ENCODE results near the gene CELA1. TPM values are rescaled to one million over a fixed set of nuclear protein-coding genes. Genes with fewer than 3 reads are reported as not detected.

CELA1 gene
- total and polyA plus RNA-seq, 2 experiments from 2014 or later: not detected

DNA sequence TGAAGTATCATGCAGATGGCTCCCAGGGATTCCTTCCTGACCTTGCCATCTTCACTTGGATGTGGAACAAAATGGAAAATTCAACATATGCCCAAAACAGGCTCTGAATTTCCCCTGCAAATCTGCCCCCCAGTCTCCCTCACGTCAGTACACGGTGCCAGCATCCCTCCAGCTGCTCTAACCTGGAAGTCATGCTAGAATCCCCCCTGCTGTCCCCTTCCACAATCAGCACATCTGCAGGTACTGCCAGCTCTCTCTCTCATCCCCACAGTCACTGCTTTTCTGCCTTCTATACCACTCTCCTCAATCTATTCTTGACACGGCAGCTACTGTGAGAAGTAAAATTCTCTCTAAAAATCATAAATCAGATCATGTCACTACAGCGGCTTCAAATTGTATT is 23.1 kb upstream of the CELA1 start:
- WGBS, 2 experiments (ENCODE audit: low coverage in 1 of 2, low lambda C conversion rate in 2 of 2, missing lambda C conversion rate in 2 of 2): 87 to 92% methylated on average over 4 of the region's 4 CpGs
- Histone ChIP-seq H3F3A (ENCODE audit: insufficient read depth) (peaks cover 20% of the 10 kb centered on the region), H3K9ac (no peak overlapping the region), H3K4me3 (no peak overlapping the region), H3K9me3 (ENCODE audit: low read depth) (no peaks in the 10 kb centered on the region), H3K79me2 (ENCODE audit: insufficient read depth) (no peaks in the 10 kb centered on the region), H3K9me2 (ENCODE audit: insufficient read depth) (no peaks in the 10 kb centered on the region), H3K4me2 (ENCODE audit: unreplicated experiment) (no peak overlapping the region), H2AFZ (no peak overlapping the region), H3K27me3 (replicated peaks; ENCODE audit: insufficient read depth) (no peaks in the 10 kb centered on the region), H3K4me1 (ENCODE audit: insufficient read depth) (peaks cover 21% of the 10 kb centered on the region), H3K27ac (no peak overlapping the region), H3K36me3 (ENCODE audit: low read depth) (no peaks in the 10 kb centered on the region), H4K20me1 (ENCODE audit: insufficient read depth) (no peaks in the 10 kb centered on the region)
- in situ Hi-C loops (cut with MboI): no loop called here
- TF ChIP-seq EZH2phosphoT487 (IDR thresholded peaks at IDR 0.05; ENCODE audit: insufficient read depth, low read depth) (no peak), EZH2 (IDR thresholded peaks at IDR 0.05; ENCODE audit: insufficient read depth, poor library complexity, severe bottlenecking) (no peak)
- no peak for DNase-seq

DNA sequence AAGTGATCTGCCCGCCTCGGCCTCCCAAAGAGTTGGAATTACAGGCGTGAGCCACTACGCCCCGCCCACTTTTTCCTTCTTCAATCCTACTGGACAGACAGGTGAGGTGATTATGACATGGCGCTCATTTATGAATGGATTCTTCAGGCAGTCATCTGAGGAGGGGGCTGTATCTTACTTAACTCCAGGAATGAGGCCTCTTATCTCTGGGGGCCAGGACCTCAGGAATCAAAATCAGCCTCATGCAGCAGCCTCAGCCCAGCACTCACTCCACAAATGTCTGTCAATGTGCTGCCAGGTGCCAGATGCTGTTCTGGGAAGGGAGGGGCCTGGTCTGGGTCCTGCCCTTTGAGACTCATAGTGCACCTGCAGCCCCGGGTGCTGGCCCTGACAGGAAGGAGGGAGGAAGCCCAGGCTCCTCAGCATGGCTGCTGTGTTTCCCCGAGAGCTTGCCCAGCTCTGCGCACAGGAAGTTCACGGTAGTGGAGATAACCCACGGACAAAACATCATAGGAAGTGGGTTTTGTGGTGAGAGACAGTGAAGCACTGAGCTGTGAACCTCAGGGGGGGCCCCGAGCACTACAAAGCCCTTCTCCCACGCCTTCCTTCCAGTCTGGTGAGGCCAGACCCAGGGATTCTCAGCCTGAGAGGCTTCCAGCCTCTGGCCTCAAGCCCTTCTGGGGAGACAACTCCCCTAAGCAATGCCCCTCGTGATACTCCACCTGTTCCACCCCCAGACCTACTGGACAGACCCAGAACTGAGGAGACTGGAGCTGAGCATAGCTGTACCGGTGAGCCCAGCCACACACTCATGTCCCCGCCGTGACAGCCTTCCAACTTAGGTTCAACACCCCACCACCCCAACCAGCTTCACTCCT is 22.4 kb upstream of the CELA1 start:
- Histone ChIP-seq H3K36me3 (ENCODE audit: low read depth) (no peaks in the 10 kb centered on the region), H3K9me2 (ENCODE audit: insufficient read depth) (no peaks in the 10 kb centered on the region), H3K4me1 (ENCODE audit: insufficient read depth) (peaks cover 17% of the 10 kb centered on the region), H4K20me1 (ENCODE audit: insufficient read depth) (no peaks in the 10 kb centered on the region), H3K79me2 (ENCODE audit: insufficient read depth) (no peaks in the 10 kb centered on the region), H3K4me2 (ENCODE audit: unreplicated experiment) (no peak overlapping the region), H3K27ac (no peak overlapping the region), H3K27me3 (replicated peaks; ENCODE audit: insufficient read depth) (no peaks in the 10 kb centered on the region), H3F3A (ENCODE audit: insufficient read depth) (peaks cover 16% of the 10 kb centered on the region), H3K9ac (no peak overlapping the region), H3K9me3 (ENCODE audit: low read depth) (no peaks in the 10 kb centered on the region), H2AFZ (no peak overlapping the region), H3K4me3 (no peak overlapping the region)
- in situ Hi-C loops (cut with MboI): no loop called here
- DNase-seq: no peak
- TF ChIP-seq EZH2phosphoT487 (IDR thresholded peaks at IDR 0.05; ENCODE audit: insufficient read depth, low read depth) (no peak), EZH2 (IDR thresholded peaks at IDR 0.05; ENCODE audit: insufficient read depth, poor library complexity, severe bottlenecking) (no peak)
- 86 to 91% methylated on average over 17 of the region's 17 CpGs for WGBS, 2 experiments (ENCODE audit: low coverage in 1 of 2, low lambda C conversion rate in 2 of 2, missing lambda C conversion rate in 2 of 2)

DNA sequence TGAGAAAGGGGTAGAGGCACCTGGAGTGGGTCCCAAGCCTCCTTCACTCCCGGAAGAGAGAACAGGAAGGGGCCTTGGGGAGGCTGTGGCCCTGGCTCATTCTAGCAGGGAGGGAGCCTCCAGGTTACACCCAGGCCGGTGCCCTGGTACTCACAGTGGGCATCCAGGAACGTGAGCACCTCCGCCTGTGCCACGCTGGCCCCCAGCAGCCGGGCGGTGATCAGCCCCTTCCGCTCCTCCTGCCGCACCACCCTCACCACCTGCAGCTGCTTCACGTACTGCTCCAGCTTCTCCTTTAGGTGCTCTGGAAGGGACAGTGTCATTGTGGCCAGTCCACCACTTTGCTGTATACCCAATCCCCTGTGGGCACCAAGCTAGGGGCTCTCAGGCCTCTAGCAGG is 18.8 kb upstream of the CELA1 start:
- Histone ChIP-seq H3K36me3 (ENCODE audit: low read depth) (no peaks in the 10 kb centered on the region), H3K9me3 (ENCODE audit: low read depth) (no peaks in the 10 kb centered on the region), H3K79me2 (ENCODE audit: insufficient read depth) (no peaks in the 10 kb centered on the region), H3K4me2 (ENCODE audit: unreplicated experiment) (no peak overlapping the region), H2AFZ (no peak overlapping the region), H3K4me3 (no peak overlapping the region), H3K27me3 (replicated peaks; ENCODE audit: insufficient read depth) (no peaks in the 10 kb centered on the region), H3F3A (ENCODE audit: insufficient read depth) (peaks cover 6% of the 10 kb centered on the region; the same call in 1 of the 2 replicates), H3K9me2 (ENCODE audit: insufficient read depth) (no peaks in the 10 kb centered on the region), H3K4me1 (ENCODE audit: insufficient read depth) (peaks cover 2% of the 10 kb centered on the region; the same call in 1 of the 2 replicates), H4K20me1 (ENCODE audit: insufficient read depth) (no peaks in the 10 kb centered on the region), H3K9ac (no peak overlapping the region), H3K27ac (no peak overlapping the region)
- TF ChIP-seq EZH2 (IDR thresholded peaks at IDR 0.05; ENCODE audit: insufficient read depth, poor library complexity, severe bottlenecking): no peak
- no peak for TF ChIP-seq EZH2phosphoT487 (IDR thresholded peaks at IDR 0.05; ENCODE audit: insufficient read depth, low read depth)
- 90 to 95% methylated on average over 10 of the region's 10 CpGs for WGBS, 2 experiments (ENCODE audit: low coverage in 1 of 2, low lambda C conversion rate in 2 of 2, missing lambda C conversion rate in 2 of 2)
- DNase-seq: no peak
- in situ Hi-C loops (cut with MboI): no loop called here

DNA sequence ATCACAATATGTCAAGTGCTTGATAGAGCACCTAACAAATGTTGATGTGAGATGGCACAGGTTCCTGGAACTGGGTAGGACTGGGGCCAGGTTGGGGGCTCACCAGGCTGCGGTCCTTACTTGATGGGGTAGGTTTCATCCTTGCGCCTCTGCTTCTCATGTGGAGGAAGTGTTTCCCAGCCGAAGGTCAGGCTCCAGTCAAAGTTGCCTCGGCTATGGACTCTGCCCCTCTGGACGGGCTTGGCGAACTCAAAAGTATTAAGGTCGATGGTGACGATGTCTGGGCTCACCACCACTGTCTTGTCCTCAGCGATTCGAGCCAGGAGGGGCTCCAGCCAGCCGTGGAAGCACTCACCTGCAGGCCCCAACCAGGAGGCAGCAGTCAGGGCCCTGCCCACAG is 17.5 kb upstream of the CELA1 start:
- H3K4me3 ChIP-seq: no peak overlapping the region

More for the DNA sequence above, 17.5 kb upstream of the CELA1 start:
- Histone ChIP-seq H3K4me1 (ENCODE audit: insufficient read depth) (no peaks in the 10 kb centered on the region), H3K79me2 (ENCODE audit: insufficient read depth) (no peaks in the 10 kb centered on the region), H3K27me3 (replicated peaks; ENCODE audit: insufficient read depth) (no peaks in the 10 kb centered on the region), H3K9me3 (ENCODE audit: low read depth) (no peaks in the 10 kb centered on the region), H4K20me1 (ENCODE audit: insufficient read depth) (no peaks in the 10 kb centered on the region), H3K4me2 (ENCODE audit: unreplicated experiment) (no peak overlapping the region), H2AFZ (no peak overlapping the region), H3K9me2 (ENCODE audit: insufficient read depth) (no peaks in the 10 kb centered on the region), H3F3A (ENCODE audit: insufficient read depth) (no peaks in the 10 kb centered on the region), H3K36me3 (ENCODE audit: low read depth) (no peaks in the 10 kb centered on the region), H3K27ac (no peak overlapping the region), H3K9ac (no peak overlapping the region)
- 87 to 90% methylated on average over 9 to 11 of the region's 11 CpGs for WGBS, 2 experiments (ENCODE audit: low coverage in 1 of 2, low lambda C conversion rate in 2 of 2, missing lambda C conversion rate in 2 of 2)
- in situ Hi-C loops (cut with MboI): no loop called here
- DNase-seq: no peak
- TF ChIP-seq EZH2phosphoT487 (IDR thresholded peaks at IDR 0.05; ENCODE audit: insufficient read depth, low read depth): no peak
- no peak for TF ChIP-seq EZH2 (IDR thresholded peaks at IDR 0.05; ENCODE audit: insufficient read depth, poor library complexity, severe bottlenecking)
